GM12878 (cell line): ENCODE data around the gene NTF4. TPM values are rescaled to one million over a fixed set of nuclear protein-coding genes. Genes with fewer than 3 reads are reported as not detected.
A peak's percentile ranks its signal among the peaks of the same experiment; 100 is the strongest.

Source experiments
- ATAC-seq: fragments of 200-7000 bp; cut with Tn5 transposase; 3 replicates; pipeline ENCODE4 v1.9.1; 2020; ENCODE audit warnings: mild to moderate bottlenecking, moderate library complexity
- BruUV-seq: library from RNA; stranded (reverse); fragments of 400-500 nt; replicated peaks from 2 replicates; lab custom pipeline; 2021; lab: Mats Ljungman, UMichigan
- CTCF ChIA-PET: fragments of 300-600 bp; sonication (Branson Sonifier 250); formaldehyde crosslinking; extraction: SDS; loops from one replicate; lab custom pipeline; 2021; ENCODE audit warnings: inconsistent platforms; lab: Yijun Ruan, JAX
- POLR2A ChIA-PET: fragments of 350-600 bp; formaldehyde crosslinking; extraction: SDS; loops from one replicate; lab custom pipeline; 2021; ENCODE audit warnings: inconsistent platforms; lab: Charles Lee
- RAD21 ChIA-PET: fragments of 300-600 bp; sonication (Branson Sonifier 250); formaldehyde crosslinking; loops from one replicate; lab custom pipeline; 2023; ENCODE audit warnings: antibody characterized with exemption; ENCODE audit not compliant: unreplicated experiment; lab: Charles Lee
- SMC1A ChIA-PET: fragments of 300-600 bp; sonication (Branson Sonifier 250); formaldehyde crosslinking; loops from one replicate; lab custom pipeline; 2023; ENCODE audit not compliant: unreplicated experiment, uncharacterized antibody; lab: Charles Lee
- DNase-seq: peaks from one replicate; pipeline ENCODE4 v3.0.0-alpha.2; 2011; ENCODE audit warnings: low read depth, low spot score
- FAIRE-seq: peaks from 3 replicates; lab custom pipeline; 2011; peaks lifted over from hg19 to GRCh38; lab: Jason Lieb, UNC
- H2AFZ ChIP-seq: 2 replicates; pipeline ENCODE4 v1.6.0; 2011; ENCODE audit warnings: low read depth, low read length, control low read depth; ENCODE audit not compliant: control insufficient read depth
- H3K27ac ChIP-seq: 2 replicates; pipeline ENCODE4 v1.5.1; 2011; ENCODE audit warnings: control low read depth; ENCODE audit not compliant: control insufficient read depth, insufficient read depth
- H3K27me3 ChIP-seq, 2 experiments: replicated peaks in 1 of 2; 2 replicates each; pipeline versions ENCODE4 v1.6.0 to v1.6.1; 2011; ENCODE audit warnings: low read length in 1 of 2; ENCODE audit not compliant: control insufficient read depth in 2 of 2, insufficient read depth in 2 of 2
- H3K36me3 ChIP-seq, 2 experiments: 2 replicates each; pipeline ENCODE4 v1.5.1; 2011; ENCODE audit warnings: low read length in 1 of 2; ENCODE audit not compliant: control insufficient read depth in 2 of 2, insufficient read depth in 2 of 2
- H3K4me1 ChIP-seq: 2 replicates; pipeline ENCODE4 v1.6.1; 2011; ENCODE audit warnings: mild to moderate bottlenecking, low read length, moderate library complexity, mixed read lengths; ENCODE audit not compliant: control insufficient read depth, insufficient read depth
- H3K4me2 ChIP-seq: 2 replicates; pipeline ENCODE4 v1.6.0; 2011; ENCODE audit warnings: control low read depth; ENCODE audit not compliant: control insufficient read depth, insufficient read depth
- H3K4me3 ChIP-seq: fragments of 200-600 bp; sonication (generic); 2 replicates; pipeline ENCODE4 v1.5.1; 2016
- H3K79me2 ChIP-seq: 2 replicates; pipeline ENCODE4 v1.6.0; 2011; ENCODE audit warnings: low read length; ENCODE audit not compliant: control insufficient read depth, insufficient read depth
- H3K9ac ChIP-seq: 2 replicates; pipeline ENCODE4 v1.8.0; 2011; ENCODE audit warnings: low read length, control low read depth, mixed read lengths; ENCODE audit not compliant: control insufficient read depth, insufficient read depth
- H3K9me3 ChIP-seq: replicated peaks from 3 replicates; pipeline ENCODE4 v1.5.1; 2011; ENCODE audit warnings: mild to moderate bottlenecking, low read length; ENCODE audit not compliant: control insufficient read depth, insufficient read depth
- H4K20me1 ChIP-seq: 2 replicates; pipeline ENCODE4 v1.6.0; 2011; ENCODE audit not compliant: control insufficient read depth, insufficient read depth
- BCLAF1 ChIP-seq: fragments of 450-650 bp; IDR thresholded peaks from 2 replicates; pipeline ENCODE4 v1.6.1; 2017; ENCODE audit warnings: antibody characterized with exemption, mild to moderate bottlenecking, moderate library complexity
- BRCA1 ChIP-seq: IDR thresholded peaks from 2 replicates; pipeline ENCODE4 v1.6.1; 2011; ENCODE audit warnings: low read depth, low read length, improper control_type of control experiment
- CTCF ChIP-seq, 3 experiments: IDR thresholded peaks in 2 of 3; conservative IDR thresholded peaks in 1 of 3; 2 replicates each; pipeline ENCODE4 v1.5.1; 2011; ENCODE audit warnings: low read depth in 3 of 3, low read length in 3 of 3, mild to moderate bottlenecking in 3 of 3, control low read depth in 2 of 3, moderate library complexity in 2 of 3, inconsistent platforms in 1 of 3, mixed read lengths in 1 of 3; ENCODE audit not compliant: control insufficient read depth in 2 of 3, insufficient read depth in 1 of 3; ENCODE audit errors: extremely low read depth in 1 of 3
- FOXM1 ChIP-seq: IDR thresholded peaks from 2 replicates; pipeline ENCODE4 v1.6.1; 2012; ENCODE audit warnings: low read depth, mild to moderate bottlenecking, inconsistent platforms, low read length, moderate library complexity
- IKZF1 ChIP-seq: fragments of 450-650 bp; conservative IDR thresholded peaks from 2 replicates; pipeline ENCODE4 v1.6.1; 2017; ENCODE audit warnings: antibody characterized with exemption, mild to moderate bottlenecking
- LARP7 ChIP-seq: fragments of 450-650 bp; IDR thresholded peaks from 2 replicates; pipeline ENCODE4 v1.6.1; 2017; ENCODE audit warnings: mild to moderate bottlenecking
- NKRF ChIP-seq: fragments of 450-650 bp; conservative IDR thresholded peaks from 2 replicates; pipeline ENCODE4 v1.6.1; 2017; ENCODE audit warnings: mild to moderate bottlenecking, moderate library complexity
- SPI1 ChIP-seq: IDR thresholded peaks from 2 replicates; pipeline ENCODE4 v1.6.1; 2011; ENCODE audit warnings: low read depth, mild to moderate bottlenecking, low read length, moderate library complexity, borderline replicate concordance; ENCODE audit not compliant: insufficient read depth
- SRF ChIP-seq, 2 experiments: IDR thresholded peaks; 2 replicates each; pipeline ENCODE4 v1.6.1; 2011; ENCODE audit warnings: low read depth in 2 of 2, low read length in 2 of 2, mild to moderate bottlenecking in 1 of 2, moderate library complexity in 1 of 2
- STAT3 ChIP-seq: IDR thresholded peaks from 2 replicates; pipeline ENCODE4 v1.6.1; 2011; ENCODE audit warnings: low read depth, low read length, improper control_type of control experiment
- SUPT20H ChIP-seq: IDR thresholded peaks from 2 replicates; pipeline ENCODE4 v1.6.1; 2011; ENCODE audit warnings: low read depth, mild to moderate bottlenecking, low read length, moderate library complexity, borderline replicate concordance; ENCODE audit not compliant: control insufficient read depth
- TCF12 ChIP-seq: IDR thresholded peaks from 2 replicates; pipeline ENCODE4 v1.6.1; 2011; ENCODE audit warnings: low read depth, mild to moderate bottlenecking, low read length
- USF2 ChIP-seq: IDR thresholded peaks from 2 replicates; pipeline ENCODE4 v1.6.1; 2011; ENCODE audit warnings: low read depth, low read length, improper control_type of control experiment, borderline replicate concordance
- ZNF207 ChIP-seq: fragments of 450-650 bp; IDR thresholded peaks from 2 replicates; pipeline ENCODE4 v1.6.1; 2014; ENCODE audit warnings: antibody characterized with exemption, mild to moderate bottlenecking, borderline replicate concordance
- ZNF274 ChIP-seq: IDR thresholded peaks from one replicate; pipeline ENCODE4 v1.8.0; 2011; ENCODE audit not compliant: insufficient read length, insufficient read depth
- ZNF384 ChIP-seq: IDR thresholded peaks from 2 replicates; pipeline ENCODE4 v1.6.1; 2012; ENCODE audit warnings: low read depth, mild to moderate bottlenecking, low read length, improper control_type of control experiment, borderline replicate concordance
- WGBS: methylation state at CpG from one replicate; pipeline ENCODE4 v1.1.6; 2016; ENCODE audit warnings: low lambda C conversion rate; ENCODE audit not compliant: insufficient replicate concordance, insufficient coverage; ENCODE audit errors: missing lambda C conversion rate; 5-methylcytosine and 5-hydroxymethylcytosine counted together
- in situ Hi-C: fragments of 300-500 bp; cut with MboI; formaldehyde crosslinking; loops from 9 replicates; pipeline ENCODE4 v1.14.3; 2018; ENCODE audit warnings: mixed read lengths
- intact Hi-C: fragments of 100-400 bp; cut with micrococcal nuclease; formaldehyde crosslinking; loops from one replicate; pipeline ENCODE4 v1.14.2; 2022; ENCODE audit not compliant: unreplicated experiment
- polyA plus RNA-seq, 11 experiments: library from polyadenylated mRNA; depleted of rRNA in 4 of 11; unstranded in 6 of 11; stranded (reverse) in 5 of 11; fragments of >200 nt; fragmentation: Nextera tagmentation in 4 of 11; fragmentation: Illumina TruSeq in 1 of 11; extraction: Ambion mirVana in 4 of 11; extraction: Trizol in 1 of 11; gene quantifications; 1 replicate in 1 of 11; 2 replicates in 10 of 11; pipeline versions ENCODE4 v1.2.1 to v1.2.3, GENCODE V29; 2011 to 2016; ENCODE audit warnings: inconsistent platforms in 2 of 11, missing spikeins in 2 of 11, low read depth in 1 of 11
- total RNA-seq, 4 experiments: library from RNA; depleted of rRNA in 3 of 4; stranded (reverse); fragments of >200 nt in 3 of 4; fragmentation: Illumina TruSeq in 1 of 4; extraction: Trizol in 1 of 4; gene quantifications; 2 replicates each; pipeline versions ENCODE4 v1.2.1 to v1.2.3, GENCODE V29; 2013 to 2021

The NTF4 gene
- total and polyA plus RNA-seq, 10 of the 15 experiments (the other 5 are each of a cell fraction or from before 2014, with no cell fraction given), result not detected

GRCh38 chr19:49017666-49018351, 46.8 kb downstream of the NTF4 start:
- FAIRE-seq, result no peak
- in situ Hi-C loops, result no loop called here
- Histone ChIP-seq H3K9ac (no peak overlapping the region), H3K36me3 (peaks cover 0 to 6% of the 10 kb centered on the region in 2 experiments; a peak in 2 of 4 replicates), H3K79me2 (no peaks in the 10 kb centered on the region), H3K27ac (no peak overlapping the region), H3K4me2 (peak overlapping the region; percentile 82), H3K4me3 (peak overlapping the region; percentile 58; the same call in 1 of the 2 replicates), H4K20me1 (no peaks in the 10 kb centered on the region), H3K9me3 (no peaks in the 10 kb centered on the region), H2AFZ (no peak overlapping the region), H3K27me3 (no peaks in the 10 kb centered on the region), H3K4me1 (peaks cover 15% of the 10 kb centered on the region)
- SMC1A ChIA-PET, result no interaction called here
- no TSS peak for BruUV-seq
- CTCF ChIA-PET, result interaction anchor here (0.8 to 3.1 kb wide), 4 partner anchors 20 to 89 kb away, joined by 3 to 14 read pairs (median 4); partner anchors contain the start of genes GYS1 and RUVBL2
- no peak for DNase-seq
- peak; percentile 91 for ATAC-seq
- intact Hi-C loops, result no loop called here
- RAD21 ChIA-PET, result no interaction called here
- 2% methylated on average over 52 of the region's 62 CpGs for WGBS
- POLR2A ChIA-PET, result no interaction called here
- no peak for TF ChIP-seq BRCA1
- no peak for TF ChIP-seq USF2
- TF ChIP-seq TCF12, result no peak
- TF ChIP-seq CTCF (IDR thresholded peaks at IDR 0.05 in 2 of 3, conservative IDR thresholded peaks at IDR 0.05 in 1 of 3; ENCODE audit: control insufficient read depth in 2 of 3, extremely low read depth in 1 of 3, insufficient read depth in 1 of 3, low read depth in 3 of 3, low read length in 3 of 3), result peak; percentile 55 to 76 (median 56)
- peak; percentile 64; the same call in 1 of the 2 replicates for TF ChIP-seq LARP7
- no peak for TF ChIP-seq SUPT20H
- no peak for TF ChIP-seq SRF (IDR thresholded peaks at IDR 0.05; ENCODE audit: low read depth in 2 of 2, low read length in 2 of 2)
- TF ChIP-seq IKZF1, result 0 out of 2 replicates have a peak, but pooled peaks have one; percentile 50
- TF ChIP-seq ZNF274, result no peak
- no peak for TF ChIP-seq ZNF207
- no peak for TF ChIP-seq NKRF
- no peak for TF ChIP-seq STAT3
- no peak for TF ChIP-seq FOXM1
- TF ChIP-seq ZNF384, result no peak
- TF ChIP-seq SPI1, result no peak
- no peak for TF ChIP-seq BCLAF1
